Activated CD4-positive, alpha-beta memory T cell treated with anti-CD3 and anti-CD28 coated beads, Interleukin-2, amount 10 ng/mL, durations not matched to agents 7 days and 5 days (primary cell): Measurements from ENCODE around the gene SRP68. TPM values are rescaled to one million over a fixed set of nuclear protein-coding genes. Genes with fewer than 3 reads are reported as not detected.

Experiments
- CTCF ChIA-PET: fragments of 350-600 bp; sonication (Branson Sonifier 250); formaldehyde crosslinking; loops from one replicate; lab custom pipeline; 2021; ENCODE audit warnings: antibody characterized with exemption, inconsistent platforms; lab: Charles Lee
- POLR2A ChIA-PET: fragments of 350-600 bp; sonication (Branson Sonifier 250); formaldehyde crosslinking; loops from one replicate; lab custom pipeline; 2021; ENCODE audit warnings: antibody characterized with exemption; lab: Charles Lee
- DNase-seq: peaks from one replicate; pipeline ENCODE4 v3.0.0-alpha.2; 2020
- H3K27ac Mint-ChIP-seq: one replicate; pipeline ENCODE4 v1.8.0; 2021; ENCODE audit warnings: mild to moderate bottlenecking, mixed read lengths
- H3K27me3 Mint-ChIP-seq: one replicate; pipeline ENCODE4 v1.8.0; 2021; ENCODE audit warnings: mixed read lengths
- H3K36me3 Mint-ChIP-seq: one replicate; pipeline ENCODE4 v1.8.0; 2021; ENCODE audit warnings: low read depth, mixed read lengths
- H3K4me1 Mint-ChIP-seq: one replicate; pipeline ENCODE4 v1.8.0; 2021; ENCODE audit warnings: mixed read lengths
- H3K4me3 Mint-ChIP-seq: one replicate; pipeline ENCODE4 v1.8.0; 2021; ENCODE audit warnings: mild to moderate bottlenecking, mixed read lengths
- H3K9me3 Mint-ChIP-seq: one replicate; pipeline ENCODE4 v1.8.0; 2021; ENCODE audit warnings: mixed read lengths
- total RNA-seq, 2 experiments: library from RNA; stranded (reverse); gene quantifications; one replicate each; pipeline ENCODE4 v1.2.3, GENCODE V29; 2021

SRP68 gene
- total RNA-seq, 2 experiments from 2014 or later, result 92.8 to 94.6 TPM

DNA sequence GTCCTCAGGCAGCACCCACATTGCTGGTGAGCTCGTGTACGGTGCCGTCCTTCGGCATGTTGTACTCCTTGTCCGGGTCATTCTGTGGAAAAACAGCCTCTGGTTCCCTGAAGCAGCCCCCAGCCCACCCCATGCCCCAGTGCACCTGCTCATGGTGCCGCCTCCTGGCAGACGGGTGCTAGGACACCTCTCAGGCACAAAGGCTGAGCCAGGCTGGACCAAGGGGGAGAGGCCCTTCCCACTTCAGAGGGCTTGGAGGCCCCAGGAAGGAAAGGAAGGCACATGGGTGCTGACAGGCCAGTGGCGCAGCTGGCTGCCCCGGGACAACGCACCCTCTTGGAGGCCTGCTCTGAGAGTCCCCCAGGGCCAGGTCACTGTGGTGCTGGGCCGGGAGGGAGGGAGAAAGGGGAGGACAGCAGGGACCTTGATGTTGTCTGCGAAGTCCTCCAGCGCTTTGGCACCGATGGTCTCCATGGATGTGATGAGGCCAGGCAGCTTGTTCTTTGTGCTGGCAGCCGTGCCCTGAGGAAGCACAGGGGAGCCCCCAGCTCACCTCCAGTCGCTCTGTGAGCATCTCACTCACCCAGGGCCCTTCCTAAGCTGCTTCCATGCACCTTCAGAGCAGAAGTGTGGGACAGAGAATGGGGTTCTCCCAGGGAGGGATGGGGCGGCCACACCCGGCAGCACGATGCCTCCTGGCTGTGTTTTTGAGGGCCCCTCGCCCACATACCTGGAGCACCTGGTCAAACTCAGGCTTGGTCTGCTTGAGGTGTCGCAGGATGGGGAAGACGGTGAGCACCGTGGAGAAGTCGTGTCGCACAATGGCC is 15.9 kb upstream of the SRP68 start:
- Mint-ChIP-seq H3K4me3 (no peak overlapping the region), H3K36me3 (peaks cover 55% of the 10 kb centered on the region), H3K4me1 (peaks cover 6% of the 10 kb centered on the region), H3K27ac (no peak overlapping the region), H3K9me3 (no peaks in the 10 kb centered on the region), H3K27me3 (no peaks in the 10 kb centered on the region)
- ChIA-PET CTCF (no interaction called here), POLR2A (interaction anchor here (0.6 kb wide), 1 partner anchor 88 kb away, joined by 3 read pairs; the partner anchor contains the start of gene CDK3)
- no peak for DNase-seq

GRCh38 chr17:76087531-76087930 is 15.2 kb upstream of the SRP68 start:
- Mint-ChIP-seq H3K36me3 (peaks cover 50% of the 10 kb centered on the region), H3K27me3 (no peaks in the 10 kb centered on the region), H3K27ac (no peak overlapping the region), H3K4me1 (peaks cover 6% of the 10 kb centered on the region), H3K9me3 (no peaks in the 10 kb centered on the region), H3K4me3 (no peak overlapping the region)
- CTCF ChIA-PET, result no interaction called here
- DNase-seq, result no peak
- POLR2A ChIA-PET, result no interaction called here

- DNase-seq, result no peak
- Mint-ChIP-seq H3K4me3 (no peak overlapping the region), H3K9me3 (no peaks in the 10 kb centered on the region), H3K36me3 (peaks cover 47% of the 10 kb centered on the region), H3K27me3 (no peaks in the 10 kb centered on the region), H3K4me1 (peaks cover under 1% of the 10 kb centered on the region), H3K27ac (no peak overlapping the region)
- ChIA-PET POLR2A (no interaction called here), CTCF (no interaction called here)
Observed at GRCh38 chr17:76086384-76086783, 14.1 kb upstream of the SRP68 start.

- Mint-ChIP-seq H3K27ac (no peak overlapping the region), H3K4me1 (no peaks in the 10 kb centered on the region), H3K9me3 (no peaks in the 10 kb centered on the region), H3K27me3 (no peaks in the 10 kb centered on the region), H3K4me3 (no peak overlapping the region), H3K36me3 (peaks cover 44% of the 10 kb centered on the region)
- ChIA-PET POLR2A (no interaction called here), CTCF (no interaction called here)
- DNase-seq, result no peak
Observed at GRCh38 chr17:76085731-76086366, 13.5 kb upstream of the SRP68 start.

- CTCF ChIA-PET, result no interaction called here
- POLR2A ChIA-PET, result no interaction called here
- H3K4me3 Mint-ChIP-seq, result no peak overlapping the region
- no peak for DNase-seq
- no peak overlapping the region for H3K27ac Mint-ChIP-seq
- no peaks in the 10 kb centered on the region for H3K4me1 Mint-ChIP-seq
- no peaks in the 10 kb centered on the region for H3K9me3 Mint-ChIP-seq
- no peaks in the 10 kb centered on the region for H3K27me3 Mint-ChIP-seq
- peaks cover 44% of the 10 kb centered on the region for H3K36me3 Mint-ChIP-seq
Observed at GRCh38 chr17:76085066-76085730, 12.9 kb upstream of the SRP68 start.

- peaks cover 10% of the 10 kb centered on the region for H3K27me3 Mint-ChIP-seq
- H3K4me1 Mint-ChIP-seq, result no peaks in the 10 kb centered on the region
- ChIA-PET POLR2A (interaction anchor here (1.3 kb wide), 1 partner anchor 20 kb away, joined by 3 read pairs; the partner anchor contains the start of gene EXOC7), CTCF (no interaction called here)
- H3K36me3 Mint-ChIP-seq, result peaks cover 30% of the 10 kb centered on the region
- no peaks in the 10 kb centered on the region for H3K9me3 Mint-ChIP-seq
- no peak overlapping the region for H3K4me3 Mint-ChIP-seq
- no peak for DNase-seq
- no peak overlapping the region for H3K27ac Mint-ChIP-seq
Observed at GRCh38 chr17:76083536-76084182, 11.3 kb upstream of the SRP68 start.

GRCh38 chr17:76082326-76083251 is 10.3 kb upstream of the SRP68 start:
- no peaks in the 10 kb centered on the region for H3K9me3 Mint-ChIP-seq
- H3K4me1 Mint-ChIP-seq, result no peaks in the 10 kb centered on the region
- H3K36me3 Mint-ChIP-seq, result peaks cover 28% of the 10 kb centered on the region
- peaks cover 19% of the 10 kb centered on the region for H3K27me3 Mint-ChIP-seq
- H3K4me3 Mint-ChIP-seq, result no peak overlapping the region
- ChIA-PET CTCF (no interaction called here), POLR2A (interaction anchor here (0.8 to 1.3 kb wide), 2 partner anchors 10 to 21 kb away, joined by 3 read pairs; partner anchors contain the start of gene EXOC7)
- no peak overlapping the region for H3K27ac Mint-ChIP-seq
- no peak for DNase-seq

GRCh38 chr17:76081295-76082210 is 9.2 kb upstream of the SRP68 start:
- peaks cover 25% of the 10 kb centered on the region for H3K36me3 Mint-ChIP-seq
- H3K9me3 Mint-ChIP-seq, result no peaks in the 10 kb centered on the region
- H3K4me1 Mint-ChIP-seq, result peaks cover 8% of the 10 kb centered on the region
- no peak overlapping the region for H3K27ac Mint-ChIP-seq
- ChIA-PET CTCF (interaction anchor here (0.6 kb wide), 1 partner anchor 75 kb away, joined by 3 read pairs; no protein-coding TSS in a partner anchor), POLR2A (interaction anchor here (2.0 kb wide), 1 partner anchor 22 kb away, joined by 7 read pairs; the partner anchor contains the start of gene EXOC7)
- no peak for DNase-seq
- H3K27me3 Mint-ChIP-seq, result peaks cover 29% of the 10 kb centered on the region
- H3K4me3 Mint-ChIP-seq, result no peak overlapping the region

DNA sequence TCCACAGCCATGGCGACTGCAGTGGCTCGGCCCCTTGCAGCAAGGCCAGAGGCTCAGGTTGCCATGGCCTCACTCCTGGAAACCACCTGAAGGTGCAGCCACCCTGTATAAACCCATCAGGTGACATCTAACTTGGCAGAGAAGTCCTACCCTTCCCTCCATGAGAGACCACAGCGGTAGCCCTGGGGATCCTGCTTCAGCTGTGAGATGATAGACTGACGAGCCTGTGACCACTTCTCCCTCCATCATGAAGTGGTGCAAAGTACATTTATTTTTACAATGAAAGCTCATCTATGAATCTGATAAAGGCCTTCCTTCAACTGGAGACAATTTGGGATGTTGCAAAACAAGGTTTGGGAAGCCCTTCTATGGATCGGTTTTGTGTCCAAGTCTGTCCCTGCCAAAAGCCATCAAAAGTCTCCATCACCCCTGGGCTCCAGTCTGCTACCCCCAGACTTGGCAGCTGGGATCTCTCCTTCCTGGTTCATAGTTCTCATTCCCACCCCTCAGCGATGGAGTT is 8.5 kb upstream of the SRP68 start:
- Mint-ChIP-seq H3K9me3 (no peaks in the 10 kb centered on the region), H3K4me3 (no peak overlapping the region), H3K27ac (no peak overlapping the region), H3K4me1 (peaks cover 15% of the 10 kb centered on the region), H3K36me3 (peaks cover 22% of the 10 kb centered on the region), H3K27me3 (peaks cover 36% of the 10 kb centered on the region)
- ChIA-PET CTCF (interaction anchor here (0.6 kb wide), 1 partner anchor 75 kb away, joined by 3 read pairs; no protein-coding TSS in a partner anchor), POLR2A (interaction anchor here (1.7 to 2.0 kb wide), 2 partner anchors 17 to 23 kb away, joined by 7 to 8 read pairs; partner anchors contain the start of gene EXOC7)
- DNase-seq, result no peak

DNA sequence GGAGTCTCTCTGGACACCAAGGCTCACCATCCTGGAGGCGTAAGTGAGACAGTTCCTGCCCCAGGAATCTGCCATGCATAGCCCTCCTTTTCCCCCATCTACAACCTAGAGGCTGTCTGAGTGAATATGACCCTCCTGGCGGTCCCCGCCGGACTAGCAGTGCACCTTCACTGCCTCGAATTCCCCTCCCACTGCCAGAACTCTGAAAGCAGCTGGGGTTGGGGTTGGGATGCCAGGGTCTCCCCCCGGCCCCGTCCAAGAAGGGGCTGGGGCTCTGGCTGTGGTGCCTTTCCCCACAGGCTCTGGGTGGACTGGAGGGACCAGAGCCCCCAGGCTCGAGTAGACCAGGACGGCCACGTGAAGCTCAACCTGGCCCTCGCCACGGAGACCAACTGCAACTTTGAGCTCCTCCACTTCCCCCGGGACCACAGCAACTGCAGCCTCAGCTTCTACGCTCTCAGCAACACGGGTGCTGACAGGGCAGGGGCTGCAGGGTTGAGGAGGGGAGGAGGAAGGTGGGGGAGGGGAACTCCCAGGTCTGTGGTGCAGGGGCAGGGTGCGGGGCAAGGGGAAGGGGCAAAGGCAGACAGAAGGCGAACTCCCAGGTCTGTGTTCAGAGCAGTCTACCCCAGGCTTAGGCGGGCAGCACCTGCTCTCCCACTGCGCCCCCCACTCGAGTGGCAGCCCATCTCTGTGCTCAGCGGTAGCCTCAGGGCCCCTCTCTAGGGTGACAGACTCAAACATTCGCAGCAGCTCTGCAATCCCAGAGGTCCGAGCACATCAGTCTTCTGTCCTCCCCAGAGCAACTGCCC is 7.8 kb upstream of the SRP68 start:
- DNase-seq, result no peak
- Mint-ChIP-seq H3K27me3 (peaks cover 43% of the 10 kb centered on the region), H3K9me3 (no peaks in the 10 kb centered on the region), H3K27ac (no peak overlapping the region), H3K4me1 (peaks cover 21% of the 10 kb centered on the region), H3K36me3 (peaks cover 15% of the 10 kb centered on the region), H3K4me3 (no peak overlapping the region)
- POLR2A ChIA-PET, result interaction anchor here (1.7 to 2.0 kb wide), 2 partner anchors 17 to 23 kb away, joined by 7 to 8 read pairs; partner anchors contain the start of gene EXOC7
- CTCF ChIA-PET, result interaction anchor here (1.0 to 1.4 kb wide), 2 partner anchors 66 to 77 kb away, joined by 3 to 4 read pairs; no protein-coding TSS in a partner anchor
